Dermis blood vessel endothelial cell (primary cell): Measurements from ENCODE around the gene TMEM225B. TPM values are rescaled to one million over a fixed set of nuclear protein-coding genes. Genes with fewer than 3 reads are reported as not detected.
"Not testable (repeated sequence)": the region's sequence is repeated elsewhere in the genome, so short reads cannot be mapped to it uniquely, and the experiment has no call there.

Experiments used
- DNase-seq: peaks from one replicate; pipeline ENCODE4 v3.0.0; 2010
- total RNA-seq: library from RNA; depleted of rRNA; stranded (reverse); fragments of >200 nt; gene quantifications from 2 replicates; pipeline ENCODE4 v1.2.3, GENCODE V29; 2014

TMEM225B gene, protein sequence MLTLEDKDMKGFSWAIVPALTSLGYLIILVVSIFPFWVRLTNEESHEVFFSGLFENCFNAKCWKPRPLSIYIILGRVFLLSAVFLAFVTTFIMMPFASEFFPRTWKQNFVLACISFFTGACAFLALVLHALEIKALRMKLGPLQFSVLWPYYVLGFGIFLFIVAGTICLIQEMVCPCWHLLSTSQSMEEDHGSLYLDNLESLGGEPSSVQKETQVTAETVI
- total RNA-seq, result 0.09 and 0.17 TPM in 2 replicates

- no peak for DNase-seq
Observed at GRCh38 chr7:99597762-99598501, at the start of gene TMEM225B. TMEM225B (plus strand) TSS chr7:99598267; CDS start chr7:99604389, 6,122 bp downstream.

DNA sequence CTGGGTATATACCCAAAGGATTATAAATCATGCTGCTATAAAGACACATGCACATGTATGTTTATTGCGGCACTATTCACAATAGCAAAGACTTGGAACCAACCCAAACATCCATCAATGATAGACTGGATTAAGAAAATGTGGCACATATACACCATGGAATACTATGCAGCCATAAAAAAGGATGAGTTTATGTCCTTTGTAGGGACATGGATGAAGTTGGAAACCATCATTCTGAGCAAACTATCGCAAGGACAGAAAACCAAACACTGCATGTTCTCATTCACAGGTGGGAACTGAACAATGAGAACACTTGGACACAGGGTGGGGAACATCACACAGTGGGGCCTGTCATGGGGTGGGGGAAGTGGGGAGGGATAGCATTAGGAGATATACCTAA is 48.5 kb upstream of the TMEM225B start:
- DNase-seq, result not testable (repeated sequence)

DNA sequence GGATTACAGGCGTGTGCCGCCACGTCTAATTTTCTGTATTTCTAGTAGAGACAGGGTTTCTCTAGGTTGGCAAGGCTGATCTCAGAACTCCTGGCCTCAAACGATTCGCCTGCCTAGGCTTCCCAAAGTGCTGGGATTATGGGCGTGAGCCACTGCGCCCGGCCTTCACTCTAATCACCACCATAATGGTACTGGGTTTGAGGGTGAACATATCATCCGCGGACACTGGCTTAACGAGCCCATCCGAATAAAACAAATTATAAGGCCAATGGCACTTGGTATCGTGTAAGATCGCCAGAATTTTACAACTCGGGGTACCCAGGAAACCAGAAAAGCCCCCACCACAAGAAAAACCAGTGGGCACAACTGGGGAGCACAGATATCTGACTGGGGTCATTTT is 46.7 kb upstream of the TMEM225B start:
- DNase-seq, result peak; percentile 24

DNA sequence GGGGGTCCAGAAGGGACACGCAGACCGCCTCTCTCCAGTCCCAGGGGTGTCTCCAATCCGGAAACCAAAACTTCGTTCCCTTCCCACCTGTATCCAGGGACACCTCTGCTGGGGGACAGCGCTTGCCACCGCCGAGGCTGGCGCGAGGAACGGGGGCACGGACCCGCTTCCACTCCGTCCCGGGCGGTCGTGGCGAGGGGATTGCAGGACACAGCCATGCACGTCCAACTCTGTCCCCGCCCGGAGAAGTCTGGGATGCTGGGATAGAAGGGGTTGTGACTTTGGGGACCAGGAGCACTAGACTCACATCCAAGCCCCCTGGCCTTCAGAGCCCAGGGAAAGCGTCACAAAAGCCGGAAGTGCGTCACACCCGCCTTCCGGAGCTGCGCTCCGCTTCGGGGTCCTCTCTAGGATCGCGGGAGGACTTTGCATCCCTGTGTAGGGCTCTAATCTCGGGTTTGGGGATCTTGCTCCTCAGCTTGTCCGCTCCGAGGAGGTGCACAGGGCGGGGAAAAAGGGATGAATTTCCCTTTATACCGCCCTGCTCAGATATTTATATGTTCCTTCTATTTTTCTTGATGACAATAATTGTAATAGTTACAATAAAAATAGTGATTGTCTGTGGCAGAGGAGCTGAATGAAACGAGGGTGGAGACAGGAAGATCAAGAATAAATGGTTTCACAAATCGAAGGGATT is 46.2 kb upstream of the TMEM225B start, which contains the start of gene FAM200A:
TSS of gene FAM200A (minus strand) at position 348 of the 697 bp plus-strand sequence. CDS start 3,707 bp downstream, outside the sequence.
- DNase-seq, result peak; percentile 95

- DNase-seq, result no peak
Observed at GRCh38 chr7:99553039-99553438, 45.0 kb upstream of the TMEM225B start.

DNA sequence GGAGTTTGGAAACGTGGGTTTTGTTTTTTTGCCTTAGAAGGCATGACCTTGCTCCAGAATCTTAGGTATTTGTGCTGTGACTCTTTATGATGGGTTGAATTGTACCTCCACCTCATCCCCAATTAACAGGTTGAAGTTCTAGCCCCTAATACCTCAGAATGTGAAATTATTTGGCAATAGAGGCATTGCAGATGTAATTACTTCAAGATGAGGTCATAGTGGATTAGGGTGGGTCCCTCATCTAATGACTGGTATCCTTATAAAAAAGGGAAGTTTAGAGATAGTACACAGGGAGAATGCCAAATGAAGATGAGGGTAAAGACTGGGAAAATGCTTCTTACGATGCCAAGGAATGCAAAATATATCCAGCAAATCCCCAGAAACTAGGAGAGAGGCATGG is 43.1 kb upstream of the TMEM225B start:
- DNase-seq, result no peak

DNA sequence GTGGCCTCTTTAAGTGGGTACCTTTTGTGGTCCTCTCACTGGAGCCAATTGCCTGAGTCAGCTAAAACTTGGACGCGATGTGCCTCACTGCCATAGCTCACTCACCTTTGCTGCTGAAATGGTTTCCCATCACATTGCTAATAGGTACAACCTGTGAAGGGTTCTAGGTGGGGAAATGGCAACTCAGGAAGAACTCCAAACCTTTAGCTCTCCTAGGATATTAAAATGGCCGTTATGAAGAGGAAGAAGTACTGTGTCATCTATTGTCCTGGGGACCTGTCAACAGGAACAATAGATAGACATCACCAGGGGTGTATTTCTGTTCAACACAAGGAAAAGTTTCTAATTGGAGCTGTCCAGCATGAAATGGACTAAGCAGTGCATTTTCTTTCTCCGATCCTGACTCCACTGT is 40.9 kb upstream of the TMEM225B start:
- DNase-seq, result peak; percentile 24

GRCh38 chr7:99557940-99558305 is 40.1 kb upstream of the TMEM225B start:
- DNase-seq, result no peak

- peak; percentile 60 for DNase-seq
Observed at GRCh38 chr7:99558306-99559174, 39.5 kb upstream of the TMEM225B start, which contains the start of gene ZNF655. ZNF655 (plus strand) TSS chr7:99558642; CDS start chr7:99560560, 1,918 bp downstream.

DNA sequence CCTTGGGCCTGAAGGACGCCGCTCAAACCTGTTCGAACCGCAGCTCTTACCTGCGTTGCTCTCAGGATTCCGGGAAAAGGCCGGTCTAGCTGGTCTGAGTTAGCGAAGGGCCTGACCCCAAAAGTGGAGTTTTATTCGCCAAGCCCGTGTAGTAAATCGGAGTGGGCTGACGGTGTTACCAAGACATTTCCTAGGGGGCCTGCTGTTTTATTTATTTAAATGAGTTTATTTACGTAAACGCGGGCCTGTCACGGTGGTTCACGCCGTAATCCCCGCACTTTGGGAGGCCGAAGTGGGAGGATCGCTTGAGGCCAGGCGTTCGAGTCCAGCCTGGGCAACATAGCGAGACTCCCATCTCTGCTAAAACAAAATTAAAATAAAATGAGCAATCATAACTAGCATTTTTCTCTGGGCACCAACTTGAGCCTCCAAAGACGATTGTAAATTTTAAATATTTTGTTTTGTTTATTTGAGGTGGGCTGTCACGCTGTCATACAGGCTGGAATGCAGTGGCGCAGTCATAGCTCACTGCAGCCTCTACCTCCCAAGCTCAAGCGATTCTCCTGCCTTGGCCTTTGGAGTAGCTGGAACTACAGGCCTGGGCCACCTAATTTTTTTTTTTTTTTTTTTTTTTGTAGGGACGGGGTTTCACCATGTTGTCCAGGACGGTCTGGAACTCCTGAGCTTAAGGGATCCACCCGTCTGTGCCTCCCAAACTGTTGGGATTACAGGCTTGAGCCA is 38.7 kb upstream of the TMEM225B start:
- no peak for DNase-seq

DNA sequence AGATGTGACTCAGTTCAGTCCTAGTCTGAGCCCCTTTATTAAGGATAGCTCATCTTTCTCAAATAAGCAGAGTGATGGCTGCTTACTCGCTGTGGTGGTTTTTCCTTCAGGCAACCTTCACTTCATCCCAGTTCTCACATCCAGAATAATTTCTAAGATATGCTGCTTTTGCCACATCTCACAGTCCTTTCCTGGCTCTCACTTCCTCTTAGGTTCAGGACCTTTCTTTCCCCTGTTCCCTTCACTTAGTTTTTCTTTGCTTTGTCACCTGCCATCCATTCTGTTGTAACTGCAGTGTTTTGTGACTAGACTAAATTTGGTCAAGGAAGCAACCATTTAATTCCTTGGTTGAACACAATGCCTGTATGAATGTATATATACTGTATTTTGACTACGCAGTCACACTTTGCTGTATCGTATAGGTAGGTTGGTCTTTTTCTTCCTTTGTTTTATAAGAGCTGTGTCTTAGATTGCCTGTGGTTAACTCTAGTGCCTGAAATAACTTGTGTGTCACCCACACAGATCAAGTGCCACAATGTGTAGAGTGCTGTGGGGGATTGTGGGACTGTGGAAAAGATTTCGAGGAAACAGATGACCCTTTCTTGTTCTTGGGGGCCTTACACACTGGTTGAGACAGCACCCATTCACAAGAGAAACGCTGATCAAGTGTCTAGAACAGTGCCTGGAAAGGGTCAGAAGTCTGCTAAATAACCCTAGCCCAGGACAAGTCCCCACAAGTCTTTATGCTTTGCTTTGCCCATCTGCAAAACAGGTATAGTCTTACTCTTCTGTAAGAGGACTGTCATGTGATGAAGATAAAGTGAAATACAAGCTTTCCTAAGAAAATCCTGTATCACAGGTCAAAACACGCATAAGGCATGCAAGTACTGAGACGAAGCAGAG is 37.0 kb upstream of the TMEM225B start:
- DNase-seq, result no peak

DNA sequence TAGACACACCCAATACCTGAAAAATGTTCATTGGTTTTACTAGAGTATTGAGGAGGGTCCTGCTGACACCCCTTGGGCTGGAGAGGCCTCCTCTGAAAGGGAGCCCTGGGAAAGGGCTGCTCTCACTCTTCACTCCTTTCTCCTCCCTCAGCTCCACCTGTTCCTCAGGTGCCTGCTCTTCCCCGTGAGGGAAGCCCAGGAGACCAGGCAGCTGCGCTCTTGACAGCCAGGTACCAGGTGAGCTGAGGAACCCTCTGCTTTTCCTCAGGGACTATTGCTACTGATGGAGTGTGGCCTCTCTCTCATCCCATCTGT is 36.4 kb upstream of the TMEM225B start:
- no peak for DNase-seq

- no peak for DNase-seq
Observed at GRCh38 chr7:99562114-99562784, 35.8 kb upstream of the TMEM225B start.

DNA sequence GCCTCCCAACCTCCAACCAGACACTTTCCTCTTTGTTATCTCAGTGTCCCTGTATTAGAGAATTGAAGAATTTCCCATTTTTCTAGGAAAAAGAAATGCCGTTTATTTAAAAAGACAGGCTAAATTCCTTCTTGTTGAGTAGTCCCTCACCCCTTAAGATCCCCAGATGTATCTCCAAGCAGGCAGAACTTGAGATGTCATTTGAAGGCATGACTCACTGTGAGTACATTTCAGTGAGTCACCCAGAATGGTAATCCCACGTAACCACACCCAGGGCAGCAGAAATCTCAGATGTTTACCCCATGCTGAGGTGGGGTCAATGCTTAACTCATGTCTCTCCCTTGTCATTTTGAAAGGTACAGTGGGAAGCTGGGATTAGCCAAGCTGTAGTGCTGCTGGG is 35.2 kb upstream of the TMEM225B start:
- peak; percentile 68 for DNase-seq

DNA sequence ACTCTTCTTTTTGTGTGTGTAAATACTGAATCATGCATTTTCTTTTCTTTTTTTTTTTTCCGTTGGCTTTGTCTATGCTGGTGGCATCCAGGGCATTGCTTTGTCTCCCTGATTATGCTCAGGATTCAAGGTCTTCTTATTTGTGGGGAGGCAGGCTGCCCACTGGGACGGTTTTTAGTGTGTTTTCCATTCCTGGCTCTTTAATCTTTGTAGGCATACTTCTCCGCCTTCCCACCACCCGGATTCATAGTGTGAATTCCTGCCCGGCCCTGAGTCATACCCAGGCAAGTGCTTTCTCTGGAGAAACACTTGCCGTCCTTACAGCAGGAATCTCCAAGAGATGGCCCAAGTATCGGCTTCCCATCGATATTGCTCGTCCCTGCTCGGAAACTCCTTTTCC is 34.4 kb upstream of the TMEM225B start:
- no peak for DNase-seq

GRCh38 chr7:99568770-99569169 is 29.3 kb upstream of the TMEM225B start:
- DNase-seq, result not testable (repeated sequence)

DNA sequence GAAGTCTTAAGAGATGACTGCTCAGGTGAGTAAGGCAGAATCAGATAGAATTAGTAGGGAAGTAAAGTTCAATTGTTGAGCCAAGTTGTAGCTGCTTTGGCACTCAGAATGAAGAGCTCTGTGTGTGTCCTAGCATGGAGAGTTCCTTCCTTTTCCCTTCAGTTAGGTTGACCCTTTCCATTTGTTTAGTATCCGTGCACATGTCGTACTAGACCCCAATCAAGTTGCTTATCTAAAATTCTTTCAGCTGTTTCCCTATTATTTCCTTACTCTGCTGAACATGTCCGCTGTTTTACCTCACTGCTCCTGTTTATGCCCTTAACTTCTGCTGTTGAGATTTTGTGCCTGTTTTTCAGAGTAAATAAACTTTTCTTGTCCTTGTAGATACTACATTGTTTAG is 26.3 kb upstream of the TMEM225B start:
- no peak for DNase-seq

GRCh38 chr7:99573257-99573656 is 24.8 kb upstream of the TMEM225B start:
- no peak for DNase-seq

DNA sequence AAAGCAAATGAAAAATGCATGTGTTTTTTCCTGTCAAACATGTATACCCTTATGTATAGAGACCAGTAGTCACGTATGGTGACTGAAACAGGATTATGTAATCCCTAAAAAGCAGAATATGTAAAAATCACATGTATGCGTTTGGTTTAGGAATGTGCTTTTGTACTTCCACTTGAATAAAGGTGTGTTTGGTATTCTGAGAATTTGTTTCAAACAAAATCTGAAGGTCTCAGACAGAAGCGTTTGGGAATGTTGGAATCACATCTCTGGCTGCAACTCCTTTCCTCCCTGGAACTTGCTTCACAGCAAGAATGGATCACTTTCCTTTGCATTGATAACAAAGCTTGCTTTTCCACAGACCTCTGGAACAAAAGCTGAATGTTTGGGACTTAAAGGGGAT is 21.8 kb upstream of the TMEM225B start:
- DNase-seq, result no peak

GRCh38 chr7:99579281-99579955 is 18.6 kb upstream of the TMEM225B start:
- DNase-seq, result no peak
